Panc1 (cell line): ENCODE data around the gene POLDIP3. TPM values are rescaled to one million over a fixed set of nuclear protein-coding genes. Genes with fewer than 3 reads are reported as not detected.

ENCODE experiments used
- ATAC-seq: fragments of 200-7000 bp; cut with Tn5 transposase; 2 replicates; pipeline ENCODE4 v1.9.1; 2020; ENCODE audit warnings: mild to moderate bottlenecking, moderate library complexity
- BruUV-seq: library from RNA; stranded (reverse); fragments of 400-500 nt; replicated peaks from 2 replicates; lab custom pipeline; 2021; lab: Mats Ljungman, UMichigan
- CTCF ChIA-PET: fragments of 300-600 bp; sonication (Branson Sonifier 250); formaldehyde crosslinking; loops from one replicate; lab custom pipeline; 2022; ENCODE audit warnings: antibody characterized with exemption; lab: Charles Lee
- POLR2A ChIA-PET: fragments of 300-600 bp; sonication (Branson Sonifier 250); formaldehyde crosslinking; loops from one replicate; lab custom pipeline; 2022; ENCODE audit warnings: antibody characterized with exemption; lab: Charles Lee
- DNase-seq: peaks from one replicate; pipeline ENCODE4 v3.0.0-alpha.2; 2010; ENCODE audit warnings: low read depth, low spot score
- H3K27ac ChIP-seq: 2 replicates; pipeline ENCODE4 v1.5.1; 2011; ENCODE audit warnings: mild to moderate bottlenecking, low read length, inconsistent platforms
- H3K27me3 ChIP-seq: fragments of 200-500 bp; sonication (Bioruptor generic); 2 replicates; pipeline ENCODE4 v1.6.0; 2014; ENCODE audit warnings: low read length, inconsistent platforms; ENCODE audit not compliant: control insufficient read depth, insufficient read depth
- H3K36me3 ChIP-seq: fragments of 200-500 bp; sonication (Bioruptor generic); 2 replicates; pipeline ENCODE4 v1.5.1; 2014; ENCODE audit warnings: inconsistent platforms, mild to moderate bottlenecking, low read length, moderate library complexity; ENCODE audit not compliant: control insufficient read depth, insufficient read depth
- H3K4me1 ChIP-seq: 2 replicates; pipeline ENCODE4 v1.5.1; 2011; ENCODE audit warnings: inconsistent platforms, mild to moderate bottlenecking, low read length, moderate library complexity; ENCODE audit not compliant: control insufficient read depth, insufficient read depth
- H3K4me3 ChIP-seq, 2 experiments: 2 replicates each; pipeline ENCODE4 v1.5.1; 2011 to 2012; ENCODE audit warnings: low read depth in 2 of 2, low read length in 2 of 2, mild to moderate bottlenecking in 2 of 2, inconsistent platforms in 1 of 2, moderate library complexity in 1 of 2
- H3K9me3 ChIP-seq: fragments of 200-500 bp; sonication (Bioruptor generic); 2 replicates; pipeline ENCODE4 v1.5.1; 2014; ENCODE audit warnings: low read depth, mild to moderate bottlenecking, inconsistent platforms, low read length, moderate library complexity; ENCODE audit not compliant: control insufficient read depth, insufficient read depth
- CTCF ChIP-seq: fragments of 450-650 bp; IDR thresholded peaks from 2 replicates; pipeline ENCODE4 v1.5.1; 2017; ENCODE audit warnings: mild to moderate bottlenecking
- POLR2AphosphoS5 ChIP-seq: IDR thresholded peaks from 2 replicates; pipeline ENCODE4 v1.6.1; 2012; ENCODE audit warnings: mild to moderate bottlenecking, low read depth, low read length, moderate library complexity
- REST ChIP-seq, 2 experiments: IDR thresholded peaks; 2 replicates each; pipeline ENCODE4 v1.6.1; 2011 to 2012; ENCODE audit warnings: low read depth in 2 of 2, control low read depth in 1 of 2, low read length in 1 of 2, mild to moderate bottlenecking in 1 of 2, moderate library complexity in 1 of 2; ENCODE audit not compliant: insufficient read depth in 1 of 2
- SIN3A ChIP-seq: IDR thresholded peaks from 2 replicates; pipeline ENCODE4 v1.6.1; 2012; ENCODE audit warnings: low read depth, mild to moderate bottlenecking, low read length, moderate library complexity, borderline replicate concordance; ENCODE audit not compliant: insufficient read depth
- TCF7L2 ChIP-seq: IDR thresholded peaks from 2 replicates; pipeline ENCODE4 v1.6.1; 2011; ENCODE audit warnings: mild to moderate bottlenecking, low read depth, low read length, inconsistent platforms
- in situ Hi-C: cut with HindIII; loops from 2 replicates; pipeline ENCODE4 v1.10.0; 2016; ENCODE audit warnings: low sequenced_read_pairs, low pct_unique_long_range_greater_than_20kb
- intact Hi-C: fragments of 100-400 bp; cut with micrococcal nuclease; formaldehyde crosslinking; loops from one replicate; pipeline ENCODE4 v1.10.0; 2022; ENCODE audit not compliant: unreplicated experiment
- total RNA-seq: library from RNA; stranded (reverse); gene quantifications from one replicate; pipeline ENCODE4 v1.2.1, GENCODE V29; 2021; ENCODE audit not compliant: unreplicated experiment

POLDIP3 gene
- total RNA-seq, 1 experiment from 2014 or later, result 46.6 TPM

GRCh38 chr22:42596863-42597530 is 17.7 kb downstream of the POLDIP3 start:
- H3K9me3 ChIP-seq, result no peaks in the 10 kb centered on the region
- H3K4me3 ChIP-seq, result no peak overlapping the region
- BruUV-seq, result no TSS peak
- H3K27ac ChIP-seq, result no peak overlapping the region
- TF ChIP-seq CTCF (no peak), REST (IDR thresholded peaks at IDR 0.05; ENCODE audit: insufficient read depth in 1 of 2, low read depth in 2 of 2, low read length in 1 of 2) (no peak), SIN3A (no peak), POLR2AphosphoS5 (no peak), TCF7L2 (no peak)
- in situ Hi-C loops, result no loop called here
- H3K36me3 ChIP-seq, result peaks cover 7% of the 10 kb centered on the region; the same call in 1 of the 2 replicates
- ATAC-seq (no peak), DNase-seq (no peak)
- no peaks in the 10 kb centered on the region for H3K27me3 ChIP-seq
- H3K4me1 ChIP-seq, result no peaks in the 10 kb centered on the region
- intact Hi-C loops, result no loop called here
- CTCF ChIA-PET, result no interaction called here
- POLR2A ChIA-PET, result interaction anchor here (0.6 kb wide), 2 partner anchors 14 to 15 kb away, joined by 3 to 8 read pairs; no protein-coding TSS in a partner anchor

GRCh38 chr22:42596336-42596735 is 18.3 kb downstream of the POLDIP3 start:
- Histone ChIP-seq H3K9me3 (no peaks in the 10 kb centered on the region), H3K4me1 (no peaks in the 10 kb centered on the region), H3K27me3 (no peaks in the 10 kb centered on the region), H3K36me3 (peaks cover 10% of the 10 kb centered on the region; the same call in 1 of the 2 replicates), H3K27ac (no peak overlapping the region), H3K4me3 (no peak overlapping the region)
- TF ChIP-seq POLR2AphosphoS5, result no peak
- no peak for TF ChIP-seq REST (IDR thresholded peaks at IDR 0.05; ENCODE audit: insufficient read depth in 1 of 2, low read depth in 2 of 2, low read length in 1 of 2)
- TF ChIP-seq CTCF, result no peak
- no peak for TF ChIP-seq TCF7L2
- TF ChIP-seq SIN3A, result no peak
- ATAC-seq (no peak), DNase-seq (no peak)
- intact Hi-C loops, result no loop called here
- ChIA-PET CTCF (no interaction called here), POLR2A (no interaction called here)
- in situ Hi-C loops, result no loop called here
- BruUV-seq, result no TSS peak
